Subcutaneous abdominal adipose tissue (tissue), 5 donors: Measurements from ENCODE around the gene TRIM61.
"Not testable (repeated sequence)": the region's sequence is repeated elsewhere in the genome, so short reads cannot be mapped to it uniquely, and the experiment has no call there.

ENCODE experiments used
- H3K27ac ChIP-seq: one replicate; pipeline ENCODE4 v1.7.0; 2013; ENCODE audit warnings: low read depth, mild to moderate bottlenecking, inconsistent platforms, low read length, moderate library complexity
- H3K27me3 ChIP-seq, 5 donors: one replicate each; pipeline ENCODE4 v1.7.0; 2013; ENCODE audit warnings: low read length in 5 of 5, inconsistent platforms in 1 of 5; ENCODE audit not compliant: control insufficient read depth in 5 of 5, insufficient read depth in 4 of 5
- H3K36me3 ChIP-seq, 5 donors: one replicate each; pipeline ENCODE4 v1.7.0; 2013; ENCODE audit warnings: low read length in 5 of 5; ENCODE audit not compliant: control insufficient read depth in 5 of 5, insufficient read depth in 5 of 5
- H3K4me1 ChIP-seq, 5 donors: one replicate each; pipeline ENCODE4 v1.7.0; 2013; ENCODE audit warnings: low read length in 5 of 5, mild to moderate bottlenecking in 3 of 5, moderate library complexity in 1 of 5; ENCODE audit not compliant: control insufficient read depth in 5 of 5, insufficient read depth in 5 of 5
- H3K4me3 ChIP-seq, 5 donors: one replicate each; pipeline ENCODE4 v1.7.0; 2013; ENCODE audit warnings: low read length in 5 of 5, low read depth in 1 of 5
- H3K9ac ChIP-seq, 5 donors: one replicate each; pipeline ENCODE4 v1.7.0; 2013; ENCODE audit warnings: low read length in 5 of 5, mild to moderate bottlenecking in 4 of 5, moderate library complexity in 3 of 5
- H3K9me3 ChIP-seq, 5 donors: one replicate each; pipeline ENCODE4 v1.7.0; 2013; ENCODE audit warnings: low read length in 5 of 5; ENCODE audit not compliant: control insufficient read depth in 5 of 5
- donor health status: healthy.
- donor health status: healthy.
- donor health status: healthy.
- donor health status: healthy.
- donor health status: healthy.

Gene TRIM61

DNA sequence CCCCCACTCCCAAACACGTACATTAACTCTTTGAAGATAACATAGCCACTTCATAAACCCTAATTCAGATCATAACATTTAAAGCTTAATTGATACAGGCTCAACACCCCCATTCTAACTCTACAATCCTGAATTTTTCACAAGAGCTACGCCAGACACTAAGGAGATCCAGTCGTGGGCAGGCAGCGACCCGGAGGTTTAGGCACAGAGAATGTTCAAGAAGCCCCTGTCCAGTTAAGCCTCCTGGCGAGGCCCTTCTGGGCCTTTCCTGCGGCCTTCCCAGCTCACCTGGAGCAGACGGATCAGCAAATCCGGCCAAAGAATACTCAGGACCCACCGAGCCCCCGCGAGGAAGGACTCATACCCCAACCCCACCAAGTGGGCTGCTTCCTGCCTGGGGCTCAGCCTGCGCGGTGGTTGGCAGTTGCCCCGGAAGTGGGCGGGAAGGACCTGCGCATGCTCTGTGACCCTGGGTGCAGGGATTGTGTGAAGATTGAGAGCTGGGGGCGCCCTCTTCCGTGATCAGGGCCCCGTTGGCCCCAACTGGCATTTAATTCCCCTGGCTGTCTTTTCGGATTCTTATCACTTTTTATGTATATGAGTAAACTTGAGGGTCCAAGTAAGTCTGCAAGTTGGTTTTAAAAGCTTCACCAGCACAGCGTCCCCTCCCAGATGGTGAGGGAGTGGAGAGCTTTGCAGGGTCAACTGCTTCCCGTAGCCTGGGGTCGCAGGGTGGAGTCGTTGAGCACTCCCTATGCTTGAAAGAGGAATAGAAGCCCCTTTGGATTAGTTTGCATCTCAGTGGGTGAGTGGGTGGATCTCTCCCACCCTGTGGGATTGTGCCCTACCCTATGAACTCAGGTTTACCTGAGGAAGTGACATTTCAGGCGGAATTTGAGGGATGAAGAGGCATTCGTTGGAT, at the start of gene TRIM61:
TRIM61 (minus strand) TSS at position 415 of the 922 bp plus-strand sequence. CDS start 7,655 bp downstream, outside the sequence.
- peak within 1 kb of the TSS in 4 of 5 donors; percentile 72 to 91 (median 84) for H3K9ac ChIP-seq
- H3K36me3 ChIP-seq: no peaks in the 10 kb centered on the region
- peaks cover 0 to 21% (median 14%) of the 10 kb centered on the region in 5 donors for H3K4me1 ChIP-seq
- H3K27me3 ChIP-seq: no peaks in the 10 kb centered on the region
- H3K9me3 ChIP-seq: no peaks in the 10 kb centered on the region
- peak within 1 kb of the TSS; percentile 63 to 91 (median 78) for H3K4me3 ChIP-seq
- H3K27ac ChIP-seq: no peak within 1 kb of the TSS

DNA sequence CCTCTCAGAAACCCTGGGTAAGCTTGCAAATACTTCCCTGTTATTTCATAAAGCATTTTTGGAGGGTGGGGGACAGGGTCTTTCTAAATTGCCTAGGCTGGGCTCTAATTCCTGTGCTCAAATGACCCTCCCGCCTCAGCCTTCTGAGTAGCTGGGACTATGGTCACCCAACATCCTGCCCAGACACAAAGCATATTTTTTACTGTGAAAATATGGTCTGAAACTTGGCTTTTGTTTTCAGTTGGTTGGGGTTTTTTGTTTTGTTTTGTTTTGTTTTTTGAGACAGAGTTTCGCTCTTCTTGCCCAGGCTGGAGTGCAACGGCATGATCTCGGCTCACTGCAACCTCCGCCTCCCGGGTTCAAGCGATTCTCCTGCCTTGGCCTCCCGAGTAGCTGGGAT, 48.3 kb upstream of the TRIM61 start:
- not testable (repeated sequence) for H3K36me3 ChIP-seq, H3K9ac ChIP-seq, H3K4me3 ChIP-seq, H3K9me3 ChIP-seq, H3K4me1 ChIP-seq, H3K27ac ChIP-seq, H3K27me3 ChIP-seq

DNA sequence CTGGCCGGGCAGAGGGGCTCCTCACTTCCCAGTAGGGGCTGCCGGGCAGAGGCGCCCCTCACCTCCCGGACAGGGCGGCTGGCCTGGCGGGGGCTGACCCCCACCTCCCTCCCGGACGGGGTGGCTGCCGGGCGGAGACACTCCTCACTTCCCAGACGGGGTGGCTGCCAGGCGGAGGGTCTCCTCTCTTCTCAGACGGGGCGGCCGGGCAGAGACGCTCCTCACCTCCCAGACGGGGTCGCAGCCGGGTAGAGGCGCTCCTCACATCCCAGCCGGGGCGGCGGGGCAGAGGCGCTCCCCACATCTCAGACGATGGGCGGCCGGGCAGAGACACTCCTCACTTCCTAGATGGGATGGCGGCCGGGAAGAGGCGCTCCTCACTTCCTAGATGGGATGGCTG, 42.5 kb upstream of the TRIM61 start:
- not testable (repeated sequence) for H3K27me3 ChIP-seq, H3K27ac ChIP-seq, H3K4me3 ChIP-seq, H3K36me3 ChIP-seq, H3K4me1 ChIP-seq, H3K9me3 ChIP-seq, H3K9ac ChIP-seq

DNA sequence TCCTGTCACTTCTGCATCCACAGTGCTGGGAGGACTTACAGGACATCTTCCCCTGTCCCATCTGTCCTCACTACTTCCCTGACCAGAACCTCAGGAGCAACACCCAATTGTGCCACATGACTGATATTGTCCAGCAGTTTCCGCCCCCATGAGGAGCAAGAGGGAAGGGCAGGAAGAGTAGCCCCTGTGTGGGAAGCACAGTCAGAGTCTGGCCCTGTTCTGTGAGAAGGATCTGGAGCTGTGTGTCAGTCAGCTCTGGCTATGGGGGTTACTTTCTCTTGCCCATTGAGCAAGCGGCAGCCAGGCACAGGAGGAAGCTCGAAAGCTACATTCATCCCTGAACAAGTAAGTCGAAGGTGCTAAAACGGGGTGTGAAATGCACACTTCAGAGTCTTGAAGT, 39.5 kb upstream of the TRIM61 start:
- Histone ChIP-seq H3K27ac (no peak overlapping the region), H3K27me3 (no peaks in the 10 kb centered on the region), H3K4me3 (no peak overlapping the region), H3K36me3 (no peaks in the 10 kb centered on the region), H3K9ac (no peak overlapping the region), H3K9me3 (no peaks in the 10 kb centered on the region), H3K4me1 (no peaks in the 10 kb centered on the region)

GRCh38 chr4:165013691-165014090, 36.2 kb upstream of the TRIM61 start:
- Histone ChIP-seq H3K27me3 (peaks cover 0 to 3% (median 0%) of the 10 kb centered on the region in 5 donors), H3K9ac (no peak overlapping the region), H3K27ac (no peak overlapping the region), H3K36me3 (no peaks in the 10 kb centered on the region), H3K4me1 (no peaks in the 10 kb centered on the region), H3K9me3 (no peaks in the 10 kb centered on the region), H3K4me3 (no peak overlapping the region)

- H3K27ac ChIP-seq: no peak overlapping the region
- no peaks in the 10 kb centered on the region for H3K9me3 ChIP-seq
- H3K9ac ChIP-seq: no peak overlapping the region
- H3K4me3 ChIP-seq: no peak overlapping the region
- no peaks in the 10 kb centered on the region for H3K4me1 ChIP-seq
- H3K27me3 ChIP-seq: peaks cover 0 to 3% (median 0%) of the 10 kb centered on the region in 5 donors
- H3K36me3 ChIP-seq: no peaks in the 10 kb centered on the region
Measured at GRCh38 chr4:165011403-165011802, 33.9 kb upstream of the TRIM61 start.

DNA sequence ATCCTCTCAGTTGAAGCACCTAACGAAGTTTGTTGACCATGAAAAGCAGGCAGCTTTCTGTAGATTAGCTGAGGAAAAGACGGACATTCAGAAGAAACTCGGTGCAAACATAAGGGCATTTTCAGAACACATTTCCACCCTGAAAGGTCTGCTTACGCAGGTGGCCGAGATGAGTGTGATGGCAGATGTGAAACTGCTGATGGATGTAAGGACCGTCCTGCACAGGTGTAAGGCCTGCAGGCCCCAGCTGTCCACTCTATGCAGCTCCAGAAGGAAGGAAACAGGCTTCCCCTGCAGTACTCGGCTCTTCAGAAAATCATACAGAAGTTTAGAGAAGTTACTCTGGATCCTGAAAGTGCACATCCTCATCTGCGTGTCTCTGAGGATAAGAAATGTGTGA, 33.5 kb upstream of the TRIM61 start:
- Histone ChIP-seq H3K9ac (no peak overlapping the region), H3K9me3 (no peaks in the 10 kb centered on the region), H3K27ac (no peak overlapping the region), H3K4me3 (no peak overlapping the region), H3K27me3 (peaks cover 0 to 3% (median 0%) of the 10 kb centered on the region in 5 donors), H3K36me3 (no peaks in the 10 kb centered on the region), H3K4me1 (no peaks in the 10 kb centered on the region)

GRCh38 chr4:165010487-165010886, 33.0 kb upstream of the TRIM61 start:
- Histone ChIP-seq H3K9ac (no peak overlapping the region), H3K36me3 (no peaks in the 10 kb centered on the region), H3K4me1 (no peaks in the 10 kb centered on the region), H3K9me3 (no peaks in the 10 kb centered on the region), H3K27me3 (peaks cover 0 to 3% (median 0%) of the 10 kb centered on the region in 5 donors), H3K4me3 (no peak overlapping the region), H3K27ac (no peak overlapping the region)

GRCh38 chr4:165009493-165010227, 32.2 kb upstream of the TRIM61 start:
- Histone ChIP-seq H3K27me3 (peaks cover 0 to 3% (median 0%) of the 10 kb centered on the region in 5 donors), H3K9ac (no peak overlapping the region), H3K36me3 (no peaks in the 10 kb centered on the region), H3K9me3 (no peaks in the 10 kb centered on the region), H3K4me3 (no peak overlapping the region), H3K4me1 (no peaks in the 10 kb centered on the region), H3K27ac (no peak overlapping the region)

- H3K36me3 ChIP-seq: no peaks in the 10 kb centered on the region
- no peaks in the 10 kb centered on the region for H3K9me3 ChIP-seq
- no peaks in the 10 kb centered on the region for H3K4me1 ChIP-seq
Measured at GRCh38 chr4:165006886-165007285, 29.4 kb upstream of the TRIM61 start.

More at GRCh38 chr4:165006886-165007285, 29.4 kb upstream of the TRIM61 start:
- Histone ChIP-seq H3K9ac (no peak overlapping the region), H3K4me3 (no peak overlapping the region), H3K27ac (no peak overlapping the region), H3K27me3 (peaks cover 0 to 3% (median 0%) of the 10 kb centered on the region in 5 donors)
